Measurements from ENCODE around the gene TEPSIN. TPM values are rescaled to one million over a fixed set of nuclear protein-coding genes. Genes with fewer than 3 reads are reported as not detected.

Gene TEPSIN
- total and polyA plus RNA-seq, 2 of the 13 experiments (the other 11 are each of a cell fraction or from before 2014, with no cell fraction given) = 16.1 to 18.8 TPM

DNA sequence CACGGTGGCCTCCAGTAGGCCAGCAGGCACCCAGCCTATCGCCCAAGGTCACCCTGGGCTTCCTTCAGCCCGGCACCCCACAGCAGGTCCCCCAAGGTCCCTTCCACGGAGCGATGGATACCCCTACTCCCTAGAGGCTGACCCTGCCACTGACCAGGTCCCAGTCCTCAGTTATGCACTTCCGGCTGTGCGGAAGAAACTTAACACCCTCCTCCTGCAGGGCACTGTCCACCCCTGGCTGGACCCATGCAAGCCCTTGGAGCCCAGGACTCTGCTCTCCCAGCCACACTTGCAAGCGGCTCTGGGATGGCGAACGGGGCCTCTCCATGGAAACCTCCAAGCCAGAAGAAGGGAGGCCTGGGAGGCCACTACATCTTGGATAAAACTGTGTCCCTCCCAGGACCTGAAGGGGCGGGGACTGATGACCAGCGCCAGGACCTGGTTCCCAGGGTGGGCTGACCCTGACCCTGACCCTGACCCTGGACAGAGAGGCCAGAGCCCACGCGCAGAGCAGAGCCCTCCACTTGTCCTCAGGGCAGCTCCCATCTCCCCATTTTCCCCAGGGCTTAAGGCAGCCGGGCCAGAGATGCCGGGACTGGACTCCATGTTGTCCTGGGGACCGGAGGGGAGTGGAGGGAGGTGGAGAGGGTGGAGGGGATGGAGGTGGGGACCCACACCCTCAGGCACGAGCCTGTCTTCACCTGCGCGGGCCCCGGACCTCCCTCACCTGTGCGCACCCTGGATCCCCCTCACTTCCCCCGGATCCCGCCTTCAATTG, 16.8 kb downstream of the TEPSIN start (continued):
- TF ChIP-seq ZNF138 (CRISPR knock-in tag; IDR thresholded peaks at IDR 0.05; ENCODE audit: low read depth) (no peak), SOX6 (IDR thresholded peaks at IDR 0.05) (no peak), SOX6 (CRISPR knock-in tag; IDR thresholded peaks at IDR 0.05) (0 out of 2 replicates have a peak, but pooled peaks have one; percentile 19), ZFP62 (CRISPR knock-in tag; IDR thresholded peaks at IDR 0.05) (no peak), FLYWCH1 (CRISPR knock-in tag; IDR thresholded peaks at IDR 0.05) (no peak), EEA1 (CRISPR knock-in tag; IDR thresholded peaks at IDR 0.05; ENCODE audit: borderline replicate concordance) (no peak), RFXANK (CRISPR knock-in tag; IDR thresholded peaks at IDR 0.05) (no peak), SRSF9 (IDR thresholded peaks at IDR 0.05; ENCODE audit: borderline replicate concordance, insufficient read depth, low read depth, low read length, poor library complexity, severe bottlenecking) (no peak), FOXM1 (CRISPR knock-in tag; IDR thresholded peaks at IDR 0.05) (no peak), ZNF510 (CRISPR knock-in tag; IDR thresholded peaks at IDR 0.05; ENCODE audit: low read depth) (peak; percentile 67; the same call in 1 of the 2 replicates), NR2F2 (IDR thresholded peaks at IDR 0.05; ENCODE audit: borderline replicate concordance, low read depth) (0 out of 2 replicates have a peak, but pooled peaks have one; percentile 13), GZF1 (CRISPR knock-in tag; IDR thresholded peaks at IDR 0.05) (peak; percentile 55; the same call in 1 of the 2 replicates), DNMT3B (CRISPR knock-in tag; conservative IDR thresholded peaks at IDR 0.05) (no peak), ZNF20 (CRISPR knock-in tag; IDR thresholded peaks at IDR 0.05) (no peak)
- TF ChIP-seq, protein P1, sequence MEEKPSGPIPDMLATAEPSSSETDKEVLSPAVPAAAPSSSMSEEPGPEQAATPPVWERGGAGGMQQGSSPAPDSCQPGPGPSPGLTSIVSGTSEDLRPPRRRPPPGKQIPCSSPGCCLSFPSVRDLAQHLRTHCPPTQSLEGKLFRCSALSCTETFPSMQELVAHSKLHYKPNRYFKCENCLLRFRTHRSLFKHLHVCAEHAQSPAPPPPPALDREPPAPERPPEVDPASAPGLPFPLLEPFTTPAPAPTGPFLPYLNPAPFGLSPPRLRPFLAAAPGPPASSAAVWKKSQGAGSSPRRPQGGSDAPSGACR (CRISPR knock-in tag; IDR thresholded peaks at IDR 0.05) = peak; percentile 5; the same call in 1 of the 2 replicates
- TF ChIP-seq, protein P2, sequence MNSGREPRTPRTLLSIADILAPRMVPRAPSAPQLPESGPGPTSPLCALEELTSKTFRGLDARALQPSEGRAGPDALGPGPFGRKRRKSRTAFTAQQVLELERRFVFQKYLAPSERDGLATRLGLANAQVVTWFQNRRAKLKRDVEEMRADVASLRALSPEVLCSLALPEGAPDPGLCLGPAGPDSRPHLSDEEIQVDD (CRISPR knock-in tag; IDR thresholded peaks at IDR 0.05; ENCODE audit: borderline replicate concordance) = peak; percentile 17; the same call in 1 of the 2 replicates
- TF ChIP-seq, protein P3, sequence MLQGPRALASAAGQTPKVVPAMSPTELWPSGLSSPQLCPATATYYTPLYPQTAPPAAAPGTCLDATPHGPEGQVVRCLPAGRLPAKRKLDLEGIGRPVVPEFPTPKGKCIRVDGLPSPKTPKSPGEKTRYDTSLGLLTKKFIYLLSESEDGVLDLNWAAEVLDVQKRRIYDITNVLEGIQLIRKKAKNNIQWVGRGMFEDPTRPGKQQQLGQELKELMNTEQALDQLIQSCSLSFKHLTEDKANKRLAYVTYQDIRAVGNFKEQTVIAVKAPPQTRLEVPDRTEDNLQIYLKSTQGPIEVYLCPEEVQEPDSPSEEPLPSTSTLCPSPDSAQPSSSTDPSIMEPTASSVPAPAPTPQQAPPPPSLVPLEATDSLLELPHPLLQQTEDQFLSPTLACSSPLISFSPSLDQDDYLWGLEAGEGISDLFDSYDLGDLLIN (CRISPR knock-in tag; IDR thresholded peaks at IDR 0.05; ENCODE audit: borderline replicate concordance) = no peak
- TF ChIP-seq, protein P4, sequence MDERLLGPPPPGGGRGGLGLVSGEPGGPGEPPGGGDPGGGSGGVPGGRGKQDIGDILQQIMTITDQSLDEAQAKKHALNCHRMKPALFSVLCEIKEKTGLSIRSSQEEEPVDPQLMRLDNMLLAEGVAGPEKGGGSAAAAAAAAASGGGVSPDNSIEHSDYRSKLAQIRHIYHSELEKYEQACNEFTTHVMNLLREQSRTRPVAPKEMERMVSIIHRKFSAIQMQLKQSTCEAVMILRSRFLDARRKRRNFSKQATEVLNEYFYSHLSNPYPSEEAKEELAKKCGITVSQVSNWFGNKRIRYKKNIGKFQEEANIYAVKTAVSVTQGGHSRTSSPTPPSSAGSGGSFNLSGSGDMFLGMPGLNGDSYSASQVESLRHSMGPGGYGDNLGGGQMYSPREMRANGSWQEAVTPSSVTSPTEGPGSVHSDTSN (CRISPR knock-in tag; IDR thresholded peaks at IDR 0.05) = no peak
- TF ChIP-seq, protein P5, sequence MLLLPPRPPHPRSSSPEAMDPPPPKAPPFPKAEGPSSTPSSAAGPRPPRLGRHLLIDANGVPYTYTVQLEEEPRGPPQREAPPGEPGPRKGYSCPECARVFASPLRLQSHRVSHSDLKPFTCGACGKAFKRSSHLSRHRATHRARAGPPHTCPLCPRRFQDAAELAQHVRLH (CRISPR knock-in tag; IDR thresholded peaks at IDR 0.05; ENCODE audit: borderline replicate concordance, low read depth) = no peak
- TF ChIP-seq, protein P6, sequence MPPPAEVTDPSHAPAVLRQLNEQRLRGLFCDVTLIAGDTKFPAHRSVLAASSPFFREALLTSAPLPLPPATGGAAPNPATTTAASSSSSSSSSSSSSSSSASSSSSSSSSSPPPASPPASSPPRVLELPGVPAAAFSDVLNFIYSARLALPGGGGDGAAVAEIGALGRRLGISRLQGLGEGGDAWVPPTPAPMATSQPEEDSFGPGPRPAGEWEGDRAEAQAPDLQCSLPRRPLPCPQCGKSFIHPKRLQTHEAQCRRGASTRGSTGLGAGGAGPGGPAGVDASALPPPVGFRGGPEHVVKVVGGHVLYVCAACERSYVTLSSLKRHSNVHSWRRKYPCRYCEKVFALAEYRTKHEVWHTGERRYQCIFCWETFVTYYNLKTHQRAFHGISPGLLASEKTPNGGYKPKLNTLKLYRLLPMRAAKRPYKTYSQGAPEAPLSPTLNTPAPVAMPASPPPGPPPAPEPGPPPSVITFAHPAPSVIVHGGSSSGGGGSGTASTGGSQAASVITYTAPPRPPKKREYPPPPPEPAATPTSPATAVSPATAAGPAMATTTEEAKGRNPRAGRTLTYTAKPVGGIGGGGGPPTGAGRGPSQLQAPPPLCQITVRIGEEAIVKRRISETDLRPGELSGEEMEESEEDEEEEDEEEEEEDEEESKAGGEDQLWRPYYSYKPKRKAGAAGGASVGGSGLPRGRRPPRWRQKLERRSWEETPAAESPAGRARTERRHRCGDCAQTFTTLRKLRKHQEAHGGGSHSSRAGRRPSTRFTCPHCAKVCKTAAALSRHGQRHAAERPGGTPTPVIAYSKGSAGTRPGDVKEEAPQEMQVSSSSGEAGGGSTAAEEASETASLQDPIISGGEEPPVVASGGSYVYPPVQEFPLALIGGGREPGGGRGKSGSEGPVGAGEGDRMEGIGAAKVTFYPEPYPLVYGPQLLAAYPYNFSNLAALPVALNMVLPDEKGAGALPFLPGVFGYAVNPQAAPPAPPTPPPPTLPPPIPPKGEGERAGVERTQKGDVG (CRISPR knock-in tag; IDR thresholded peaks at IDR 0.05; ENCODE audit: borderline replicate concordance) = no peak
